HL-60 (cell line): ENCODE measurements around the gene KIF26B.

Source experiments
- DNase-seq, 2 experiments: peaks; one replicate each; pipeline ENCODE4 v3.0.0-alpha.2; 2010 to 2020; ENCODE audit warnings: low read depth in 1 of 2, low spot score in 1 of 2
- H3K27ac ChIP-seq: fragments of 250-450 bp; sonication (Bioruptor Pico); replicated peaks from 2 replicates; pipeline ENCODE4 v1.5.1; 2020; ENCODE audit warnings: mild to moderate bottlenecking, moderate library complexity
- H3K27me3 ChIP-seq: fragments of 250-450 bp; sonication (Bioruptor Pico); 2 replicates; pipeline ENCODE4 v1.5.1; 2021; ENCODE audit warnings: mild to moderate bottlenecking, moderate library complexity; ENCODE audit not compliant: insufficient read depth, poor library complexity, severe bottlenecking
- H3K4me3 ChIP-seq: replicated peaks from 2 replicates; pipeline ENCODE4 v1.5.1; 2011; ENCODE audit warnings: mild to moderate bottlenecking, control low read depth, low read length; ENCODE audit not compliant: insufficient read depth
- CTCF ChIP-seq: IDR thresholded peaks from one replicate; pipeline ENCODE4 v1.5.1; 2011; ENCODE audit warnings: low read length, control low read depth, inconsistent platforms; ENCODE audit not compliant: insufficient read depth
- GABPA ChIP-seq: IDR thresholded peaks from 2 replicates; pipeline ENCODE4 v1.6.1; 2012; ENCODE audit warnings: low read depth
- POLR2AphosphoS5 ChIP-seq: IDR thresholded peaks from 2 replicates; pipeline ENCODE4 v1.6.1; 2012; ENCODE audit warnings: low read depth
- REST ChIP-seq: IDR thresholded peaks from 2 replicates; pipeline ENCODE4 v1.6.1; 2012; ENCODE audit warnings: low read depth; ENCODE audit not compliant: insufficient replicate concordance
- SPI1 ChIP-seq: IDR thresholded peaks from 2 replicates; pipeline ENCODE4 v1.6.1; 2012; ENCODE audit warnings: low read depth, mild to moderate bottlenecking, borderline replicate concordance

The KIF26B gene

DNA sequence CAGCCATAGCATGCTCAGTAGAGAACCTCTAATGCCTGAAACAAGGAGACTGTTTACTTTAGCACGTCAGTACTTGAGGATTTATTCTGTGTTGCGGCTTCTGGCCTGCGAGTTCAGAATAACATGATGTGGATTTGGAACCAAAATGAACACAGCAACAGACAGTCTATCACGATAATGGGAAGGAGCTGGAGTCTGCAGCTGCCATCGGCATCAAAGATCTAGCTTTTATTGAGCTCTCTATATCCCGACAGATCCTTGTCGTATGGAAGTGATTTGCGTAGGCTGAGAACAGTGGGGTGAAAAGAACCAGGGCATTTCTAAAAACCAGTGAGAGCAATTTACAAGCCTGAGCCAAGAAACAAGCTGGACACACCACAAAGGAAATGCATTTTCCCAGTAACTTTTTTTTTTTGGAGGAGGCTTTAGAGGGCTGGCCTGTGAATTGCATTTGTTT is 294.2 kb downstream of the KIF26B start:
- no peak for DNase-seq
- H3K27ac ChIP-seq = no peak overlapping the region
- H3K4me3 ChIP-seq = no peak overlapping the region
- no peak for TF ChIP-seq CTCF
- no peak for TF ChIP-seq SPI1
- no peak for TF ChIP-seq REST
- TF ChIP-seq POLR2AphosphoS5 = no peak
- TF ChIP-seq GABPA = no peak
- H3K27me3 ChIP-seq = no peaks in the 10 kb centered on the region

GRCh38 chr1:245453541-245453940 is 298.8 kb downstream of the KIF26B start:
- no peak for DNase-seq
- no peak overlapping the region for H3K4me3 ChIP-seq
- H3K27me3 ChIP-seq = no peaks in the 10 kb centered on the region
- no peak overlapping the region for H3K27ac ChIP-seq
- no peak for TF ChIP-seq REST
- no peak for TF ChIP-seq GABPA
- no peak for TF ChIP-seq SPI1
- TF ChIP-seq CTCF = no peak
- no peak for TF ChIP-seq POLR2AphosphoS5

DNA sequence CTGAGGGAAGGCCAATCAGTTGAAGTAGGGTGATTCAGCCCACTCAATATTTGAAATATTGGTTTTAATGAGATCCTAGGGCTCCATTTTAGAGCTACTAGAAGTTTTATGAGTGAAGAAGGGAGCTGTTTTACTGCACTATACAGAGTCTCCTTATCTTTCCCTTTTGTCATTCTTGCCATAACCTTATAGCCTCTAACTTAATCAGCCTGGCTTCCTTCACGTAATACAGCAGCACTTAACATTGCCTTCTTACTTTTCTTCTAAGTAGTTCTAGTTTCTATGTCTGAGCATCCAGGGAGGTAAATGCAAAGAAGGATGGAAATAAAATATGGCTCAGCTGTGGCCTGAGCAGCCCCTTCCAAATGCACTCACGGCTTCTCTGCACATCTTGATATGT is 299.3 kb downstream of the KIF26B start:
- H3K27ac ChIP-seq = no peak overlapping the region
- TF ChIP-seq GABPA (no peak), POLR2AphosphoS5 (no peak), CTCF (no peak), SPI1 (no peak), REST (no peak)
- no peak for DNase-seq
- no peak overlapping the region for H3K4me3 ChIP-seq
- H3K27me3 ChIP-seq = no peaks in the 10 kb centered on the region
